ENCODE measurements around the gene C1orf167. TPM values are rescaled to one million over a fixed set of nuclear protein-coding genes. Genes with fewer than 3 reads are reported as not detected.

Gene C1orf167
- total RNA-seq, 1 experiment from 2014 or later, result 0.39 TPM

DNA sequence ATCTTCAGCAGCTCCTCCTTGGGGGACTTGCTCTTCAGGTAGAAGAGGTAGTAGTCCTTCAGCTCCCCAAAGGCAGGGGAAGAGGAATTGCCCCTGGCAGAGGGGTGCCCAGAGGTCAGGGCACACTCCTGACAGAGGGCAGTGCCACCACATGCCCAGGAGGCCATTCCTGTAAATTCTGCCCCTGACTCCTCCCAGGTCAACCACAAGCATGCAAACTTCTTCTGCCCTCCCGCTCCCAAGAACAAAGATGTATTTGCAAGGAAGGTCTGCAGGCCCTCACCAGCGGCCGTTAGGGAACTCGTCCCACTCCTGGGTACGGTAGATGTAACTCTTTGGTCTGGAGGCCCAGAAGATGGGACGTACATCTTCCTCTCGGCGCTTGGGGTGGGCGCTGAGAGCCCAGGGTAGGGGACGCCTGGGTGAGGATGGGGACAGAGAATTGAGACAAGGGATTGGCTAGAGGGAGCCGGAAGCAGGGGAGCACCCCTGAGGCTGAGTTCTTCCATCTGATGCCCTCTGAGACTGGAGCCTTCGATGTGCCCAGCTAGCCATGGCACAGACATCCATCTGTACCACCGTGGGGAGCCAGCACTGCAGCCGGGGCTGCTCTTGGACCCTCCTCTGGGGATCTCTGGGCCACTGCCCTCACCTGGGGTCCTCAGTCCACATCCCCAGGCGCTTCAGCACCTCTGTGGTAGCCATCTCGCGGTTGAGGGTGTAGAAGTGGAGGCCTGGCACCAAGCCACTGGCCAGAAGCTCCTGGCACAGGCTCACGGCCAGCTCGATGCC, 32.6 kb downstream of the C1orf167 start:
- Histone ChIP-seq H2AFZ (ENCODE audit: low read length) (no peak overlapping the region), H3K4ac (ENCODE audit: low read depth, low read length) (no peak overlapping the region), H3K27me3 (ENCODE audit: insufficient read depth, low read length) (no peaks in the 10 kb centered on the region), H3K9me3 (ENCODE audit: control insufficient read depth, low read depth, low read length) (no peaks in the 10 kb centered on the region), H4K5ac (ENCODE audit: insufficient read length, low read depth, low read length) (no peak overlapping the region), H3K23ac (ENCODE audit: insufficient read length, low read depth, low read length) (no peak overlapping the region), H2BK20ac (ENCODE audit: low read depth, low read length, poor library complexity, severe bottlenecking) (no peak overlapping the region), H2BK120ac (ENCODE audit: low read depth, low read length, poor library complexity, severe bottlenecking) (no peak overlapping the region), H3T11ph (ENCODE audit: low read length) (no peak overlapping the region), H4K20me1 (ENCODE audit: control insufficient read depth, insufficient read depth, insufficient read length) (no peaks in the 10 kb centered on the region), H3K9ac (ENCODE audit: extremely low read depth, insufficient read length, low read length) (no peak overlapping the region), H3K79me2 (ENCODE audit: insufficient read depth, low read length) (no peaks in the 10 kb centered on the region), H3K23me2 (ENCODE audit: insufficient read length, low read depth, low read length, poor library complexity, severe bottlenecking) (no peaks in the 10 kb centered on the region), H3K79me1 (ENCODE audit: insufficient read depth, low read depth, low read length, poor library complexity, severe bottlenecking) (no peaks in the 10 kb centered on the region), H2BK15ac (ENCODE audit: low read depth, low read length) (no peak overlapping the region), H3K4me1 (ENCODE audit: insufficient read depth, low read length) (no peaks in the 10 kb centered on the region), H3K14ac (ENCODE audit: insufficient read depth, low read length) (no peak overlapping the region), H4K8ac (replicated peaks; ENCODE audit: insufficient read length, low read depth, low read length) (no peak overlapping the region), H3K18ac (ENCODE audit: insufficient read length, low read depth, low read length) (no peak overlapping the region), H4K91ac (ENCODE audit: insufficient read length, low read depth, low read length) (no peak overlapping the region), H2BK12ac (ENCODE audit: insufficient read length, low read depth, low read length) (no peak overlapping the region), H3K27ac (ENCODE audit: insufficient read length, low read depth, low read length) (no peak overlapping the region), H2AK5ac (ENCODE audit: insufficient read length, low read length) (no peak overlapping the region), H2BK5ac (ENCODE audit: insufficient read length, low read length) (no peak overlapping the region), H3K56ac (ENCODE audit: insufficient read length, low read depth, low read length) (no peak overlapping the region), H3K4me2 (ENCODE audit: insufficient read depth, insufficient read length, low read length) (no peak overlapping the region)
- H3K4me1 Mint-ChIP-seq, result no peaks in the 10 kb centered on the region
- H3K36me3 Mint-ChIP-seq (ENCODE audit: insufficient read depth in 1 of 3, low read depth in 3 of 3), result peaks cover 12 to 52% (median 40%) of the 10 kb centered on the region in 3 experiments; a peak in 6 of 7 replicates
- no peaks in the 10 kb centered on the region for H3K27me3 Mint-ChIP-seq (ENCODE audit: low read depth)
- no peaks in the 10 kb centered on the region for H3K9me3 Mint-ChIP-seq
- DNase-seq, result no peak
- no peak overlapping the region; a peak in 1 of 5 replicates for H3K4me3 Mint-ChIP-seq
- TF ChIP-seq, protein P1, sequence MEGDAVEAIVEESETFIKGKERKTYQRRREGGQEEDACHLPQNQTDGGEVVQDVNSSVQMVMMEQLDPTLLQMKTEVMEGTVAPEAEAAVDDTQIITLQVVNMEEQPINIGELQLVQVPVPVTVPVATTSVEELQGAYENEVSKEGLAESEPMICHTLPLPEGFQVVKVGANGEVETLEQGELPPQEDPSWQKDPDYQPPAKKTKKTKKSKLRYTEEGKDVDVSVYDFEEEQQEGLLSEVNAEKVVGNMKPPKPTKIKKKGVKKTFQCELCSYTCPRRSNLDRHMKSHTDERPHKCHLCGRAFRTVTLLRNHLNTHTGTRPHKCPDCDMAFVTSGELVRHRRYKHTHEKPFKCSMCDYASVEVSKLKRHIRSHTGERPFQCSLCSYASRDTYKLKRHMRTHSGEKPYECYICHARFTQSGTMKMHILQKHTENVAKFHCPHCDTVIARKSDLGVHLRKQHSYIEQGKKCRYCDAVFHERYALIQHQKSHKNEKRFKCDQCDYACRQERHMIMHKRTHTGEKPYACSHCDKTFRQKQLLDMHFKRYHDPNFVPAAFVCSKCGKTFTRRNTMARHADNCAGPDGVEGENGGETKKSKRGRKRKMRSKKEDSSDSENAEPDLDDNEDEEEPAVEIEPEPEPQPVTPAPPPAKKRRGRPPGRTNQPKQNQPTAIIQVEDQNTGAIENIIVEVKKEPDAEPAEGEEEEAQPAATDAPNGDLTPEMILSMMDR (conservative IDR thresholded peaks at IDR 0.05), result no peak
- H3K27ac Mint-ChIP-seq, result peak overlapping the region in 1 of 3 experiments; percentile 44; a peak in 1 of 7 replicates
- no CpG with 5 or more reads among the region's 19 CpGs for WGBS (ENCODE audit: extremely low coverage, insufficient read length, low lambda C conversion rate)
